ENCODE data around the gene ROR1. TPM values are rescaled to one million over a fixed set of nuclear protein-coding genes. Genes with fewer than 3 reads are reported as not detected.

Gene ROR1
- polyA plus RNA-seq, 1 of the 3 experiments (the other 2 are of a cell fraction) = 4.0 TPM

- Histone ChIP-seq H3K9me3 (no peaks in the 10 kb centered on the region), H3K9ac (no peak overlapping the region), H3K36me3 (replicated peaks in 1 of 2; ENCODE audit: control insufficient read depth in 1 of 2, insufficient read depth in 2 of 2, low read length in 1 of 2) (no peaks in the 10 kb centered on the region), H2AFZ (ENCODE audit: low read depth) (no peak overlapping the region), H3K79me2 (ENCODE audit: insufficient read depth) (no peaks in the 10 kb centered on the region), H3K4me1 (ENCODE audit: control insufficient read depth in 1 of 2, insufficient read depth in 2 of 2, low read depth in 1 of 2, low read length in 1 of 2) (peaks cover 0 to 5% of the 10 kb centered on the region in 2 experiments; a peak in 2 of 4 replicates), H3K4me2 (no peak overlapping the region), H3F3A (replicated peaks; ENCODE audit: insufficient read depth) (no peaks in the 10 kb centered on the region), H3K27ac (ENCODE audit: low read depth in 2 of 2, low read length in 1 of 2) (no peak overlapping the region), H3K27me3 (ENCODE audit: insufficient read depth) (no peaks in the 10 kb centered on the region), H3K4me3 (ENCODE audit: low read depth in 2 of 2, low read length in 1 of 2) (no peak overlapping the region), H3K9me2 (no peaks in the 10 kb centered on the region), H4K20me1 (ENCODE audit: insufficient read depth) (no peaks in the 10 kb centered on the region)
- ChIA-PET CTCF (interaction anchor here (2.1 kb wide), 1 partner anchor 10 kb away, joined by 6 read pairs; no protein-coding TSS in a partner anchor), POLR2A (no interaction called here)
- TF ChIP-seq RAD21 (IDR thresholded peaks at IDR 0.05; ENCODE audit: low read length) = no peak
- TF ChIP-seq EZH2phosphoT487 (IDR thresholded peaks at IDR 0.05; ENCODE audit: borderline replicate concordance, low read depth) = no peak
- no peak for TF ChIP-seq MEF2A (IDR thresholded peaks at IDR 0.05; ENCODE audit: borderline replicate concordance, low read depth)
- TF ChIP-seq SIN3A (IDR thresholded peaks at IDR 0.05; ENCODE audit: borderline replicate concordance, low read depth, low read length) = no peak
- no peak for TF ChIP-seq FOXJ3 (CRISPR knock-in tag; IDR thresholded peaks at IDR 0.05)
- TF ChIP-seq, protein P1, sequence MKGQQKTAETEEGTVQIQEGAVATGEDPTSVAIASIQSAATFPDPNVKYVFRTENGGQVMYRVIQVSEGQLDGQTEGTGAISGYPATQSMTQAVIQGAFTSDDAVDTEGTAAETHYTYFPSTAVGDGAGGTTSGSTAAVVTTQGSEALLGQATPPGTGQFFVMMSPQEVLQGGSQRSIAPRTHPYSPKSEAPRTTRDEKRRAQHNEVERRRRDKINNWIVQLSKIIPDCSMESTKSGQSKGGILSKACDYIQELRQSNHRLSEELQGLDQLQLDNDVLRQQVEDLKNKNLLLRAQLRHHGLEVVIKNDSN (IDR thresholded peaks at IDR 0.05; ENCODE audit: borderline replicate concordance, low read depth) = no peak
- no peak for TF ChIP-seq GATA2 (CRISPR knock-in tag; IDR thresholded peaks at IDR 0.05)
- no peak for DNase-seq
- WGBS (ENCODE audit: low lambda C conversion rate) = 85% methylated on average over 1 of the region's 1 CpG
These were observed 202.2 kb downstream of the ROR1 start for GRCh38 chr1:63976006-63976405.

GRCh38 chr1:63977466-63977865 is 203.6 kb downstream of the ROR1 start:
- ChIA-PET POLR2A (no interaction called here), CTCF (no interaction called here)

More at GRCh38 chr1:63977466-63977865, 203.6 kb downstream of the ROR1 start:
- WGBS (ENCODE audit: low lambda C conversion rate) = 100% methylated on average over 1 of the region's 1 CpG
- no peak overlapping the region for H3K27ac ChIP-seq (ENCODE audit: low read depth in 2 of 2, low read length in 1 of 2)
- peaks cover 0 to 5% of the 10 kb centered on the region in 2 experiments; a peak in 1 of 4 replicates for H3K4me1 ChIP-seq (ENCODE audit: control insufficient read depth in 1 of 2, insufficient read depth in 2 of 2, low read depth in 1 of 2, low read length in 1 of 2)
- no peaks in the 10 kb centered on the region for H3F3A ChIP-seq (replicated peaks; ENCODE audit: insufficient read depth)
- no peak overlapping the region for H3K4me2 ChIP-seq
- no peak for DNase-seq
- H2AFZ ChIP-seq (ENCODE audit: low read depth) = no peak overlapping the region
- no peaks in the 10 kb centered on the region for H3K9me3 ChIP-seq
- no peaks in the 10 kb centered on the region for H3K9me2 ChIP-seq
- no peaks in the 10 kb centered on the region for H3K36me3 ChIP-seq (replicated peaks in 1 of 2; ENCODE audit: control insufficient read depth in 1 of 2, insufficient read depth in 2 of 2, low read length in 1 of 2)
- TF ChIP-seq RCOR1 (IDR thresholded peaks at IDR 0.05; ENCODE audit: low read length) (no peak), FOSL2 (IDR thresholded peaks at IDR 0.05; ENCODE audit: borderline replicate concordance, low read depth) (no peak), EP300 (IDR thresholded peaks at IDR 0.05; ENCODE audit: borderline replicate concordance in 1 of 2, low read depth in 1 of 2, low read length in 1 of 2) (no peak), EZH2phosphoT487 (IDR thresholded peaks at IDR 0.05; ENCODE audit: borderline replicate concordance, low read depth) (no peak), YY1 (IDR thresholded peaks at IDR 0.05; ENCODE audit: low read depth) (no peak), JUND (IDR thresholded peaks at IDR 0.05) (no peak), RAD21 (IDR thresholded peaks at IDR 0.05; ENCODE audit: low read length) (no peak), SMC3 (IDR thresholded peaks at IDR 0.05; ENCODE audit: low read depth, low read length) (no peak), CTCF (IDR thresholded peaks at IDR 0.05) (no peak), RFX5 (IDR thresholded peaks at IDR 0.05; ENCODE audit: low read length) (no peak), ELF1 (IDR thresholded peaks at IDR 0.05) (no peak), RXRA (IDR thresholded peaks at IDR 0.05; ENCODE audit: borderline replicate concordance, low read depth) (no peak), MEF2A (IDR thresholded peaks at IDR 0.05; ENCODE audit: borderline replicate concordance, low read depth) (no peak), POLR2AphosphoS5 (IDR thresholded peaks at IDR 0.05; ENCODE audit: low read depth, low read length) (no peak), GATA2 (CRISPR knock-in tag; IDR thresholded peaks at IDR 0.05) (no peak), CHD2 (IDR thresholded peaks at IDR 0.05; ENCODE audit: low read length, partially characterized antibody) (no peak), TCF12 (IDR thresholded peaks at IDR 0.05) (no peak)
- no peaks in the 10 kb centered on the region for H3K79me2 ChIP-seq (ENCODE audit: insufficient read depth)
- no peak overlapping the region for H3K4me3 ChIP-seq (ENCODE audit: low read depth in 2 of 2, low read length in 1 of 2)
- H3K9ac ChIP-seq = no peak overlapping the region
- no peaks in the 10 kb centered on the region for H3K27me3 ChIP-seq (ENCODE audit: insufficient read depth)
- no peaks in the 10 kb centered on the region for H4K20me1 ChIP-seq (ENCODE audit: insufficient read depth)
